ENCODE results near the gene KDM4C. TPM values are rescaled to one million over a fixed set of nuclear protein-coding genes. Genes with fewer than 3 reads are reported as not detected.

Gene KDM4C
- total RNA-seq, 4 donors from 2014 or later: 75.0 to 95.9 (median 88.9) TPM

DNA sequence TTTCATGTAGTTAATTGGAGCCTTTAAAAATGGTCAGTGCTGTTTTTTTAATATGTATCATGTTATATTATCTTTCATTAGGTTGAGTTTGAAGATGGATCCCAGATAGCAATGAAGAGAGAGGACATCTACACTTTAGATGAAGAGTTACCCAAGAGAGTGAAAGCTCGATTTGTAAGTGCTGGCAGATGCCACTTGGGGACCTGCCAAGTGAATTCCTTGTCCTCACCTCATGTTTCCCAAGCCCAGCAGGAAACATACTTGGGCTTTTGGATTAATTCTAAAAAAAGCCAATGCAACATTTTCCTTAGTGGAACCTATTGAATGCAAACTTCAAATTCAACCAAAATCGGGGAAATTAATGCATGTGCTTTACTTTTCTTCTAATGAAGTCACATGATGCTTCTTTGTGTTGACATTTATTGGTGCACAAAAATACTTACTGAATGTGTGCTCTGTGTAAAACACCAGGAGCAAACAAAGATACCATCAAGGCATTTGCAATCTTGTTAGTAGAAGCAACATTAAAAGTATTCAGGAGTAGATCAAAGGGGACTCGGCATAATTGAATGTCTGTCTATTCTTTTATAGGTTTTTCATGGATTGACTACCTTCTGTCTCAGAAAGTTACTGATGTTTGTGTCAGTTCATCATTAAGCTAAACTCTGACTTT is 412.1 kb downstream of the KDM4C start:
- H3K4me1 ChIP-seq: peaks cover 0 to 10% (median 3%) of the 10 kb centered on the region in 4 donors
- H3K27me3 ChIP-seq: no peaks in the 10 kb centered on the region
- 50 to 58% methylated on average over 3 of the region's 3 CpGs for WGBS, 2 donors (ENCODE audit: low coverage in 1 of 2)
- no peak overlapping the region for H3K27ac ChIP-seq
- intact Hi-C loops (cut with DNase I; ENCODE audit: low total_unique reads): no loop called here
- H3K9me3 ChIP-seq: no peaks in the 10 kb centered on the region
- no peak overlapping the region for H3K4me3 ChIP-seq
- DNase-seq: no peak
- H3K36me3 ChIP-seq: peaks cover 0 to 11% (median 0%) of the 10 kb centered on the region in 4 donors
- TF ChIP-seq POLR2A (IDR thresholded peaks at IDR 0.05) (no peak), EP300 (IDR thresholded peaks at IDR 0.05; ENCODE audit: low read depth) (no peak), POLR2AphosphoS5 (IDR thresholded peaks at IDR 0.05) (no peak)
- TF ChIP-seq, protein P1, sequence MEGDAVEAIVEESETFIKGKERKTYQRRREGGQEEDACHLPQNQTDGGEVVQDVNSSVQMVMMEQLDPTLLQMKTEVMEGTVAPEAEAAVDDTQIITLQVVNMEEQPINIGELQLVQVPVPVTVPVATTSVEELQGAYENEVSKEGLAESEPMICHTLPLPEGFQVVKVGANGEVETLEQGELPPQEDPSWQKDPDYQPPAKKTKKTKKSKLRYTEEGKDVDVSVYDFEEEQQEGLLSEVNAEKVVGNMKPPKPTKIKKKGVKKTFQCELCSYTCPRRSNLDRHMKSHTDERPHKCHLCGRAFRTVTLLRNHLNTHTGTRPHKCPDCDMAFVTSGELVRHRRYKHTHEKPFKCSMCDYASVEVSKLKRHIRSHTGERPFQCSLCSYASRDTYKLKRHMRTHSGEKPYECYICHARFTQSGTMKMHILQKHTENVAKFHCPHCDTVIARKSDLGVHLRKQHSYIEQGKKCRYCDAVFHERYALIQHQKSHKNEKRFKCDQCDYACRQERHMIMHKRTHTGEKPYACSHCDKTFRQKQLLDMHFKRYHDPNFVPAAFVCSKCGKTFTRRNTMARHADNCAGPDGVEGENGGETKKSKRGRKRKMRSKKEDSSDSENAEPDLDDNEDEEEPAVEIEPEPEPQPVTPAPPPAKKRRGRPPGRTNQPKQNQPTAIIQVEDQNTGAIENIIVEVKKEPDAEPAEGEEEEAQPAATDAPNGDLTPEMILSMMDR (IDR thresholded peaks at IDR 0.05): no peak
- in situ Hi-C loops (cut with MboI; ENCODE audit: low pct_ligation_motif_present in 1 of 4, low pct_unique_long_range_greater_than_20kb in 1 of 4, low sequenced_read_pairs in 3 of 4): no loop called here

DNA sequence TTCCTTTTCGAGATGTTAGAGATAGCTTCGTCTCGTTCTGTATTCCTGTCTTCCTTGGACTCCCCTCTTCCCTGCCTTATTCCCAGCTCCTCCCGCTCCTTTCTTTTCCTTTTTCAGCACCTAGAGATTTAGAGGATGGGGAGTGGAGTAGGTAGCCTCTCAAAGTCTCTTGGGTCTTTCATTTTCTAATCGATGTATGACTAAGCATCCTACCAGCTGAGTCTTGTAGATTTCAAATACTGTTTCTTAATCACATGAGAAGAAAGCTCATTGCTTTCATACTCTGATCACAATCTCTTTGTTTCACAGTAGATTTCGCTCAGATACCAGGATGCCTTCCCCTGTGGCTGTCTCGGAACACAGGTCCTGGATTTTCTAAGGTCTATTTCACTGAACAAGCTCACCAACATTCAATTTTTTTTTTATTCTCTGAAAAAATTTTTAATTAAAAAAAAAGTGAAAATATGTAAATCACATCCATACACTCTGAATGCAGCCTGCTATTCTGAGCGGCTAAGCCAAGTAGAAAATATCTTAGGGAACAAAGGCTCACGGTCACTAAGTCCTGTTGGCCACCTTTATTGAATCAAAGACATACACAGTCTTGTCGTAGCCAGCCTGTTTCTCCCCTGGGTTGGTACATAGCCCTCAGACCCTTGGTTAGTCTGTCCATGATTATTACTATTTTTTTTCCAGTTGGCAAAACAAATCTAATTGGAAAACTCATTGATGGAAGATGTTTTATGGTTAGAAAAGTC is 413.8 kb downstream of the KDM4C start:
- peaks cover 0 to 20% (median 0%) of the 10 kb centered on the region in 4 donors for H3K36me3 ChIP-seq
- 92% methylated on average over 9 to 10 of the region's 10 CpGs for WGBS, 2 donors (ENCODE audit: low coverage in 1 of 2)
- H3K9me3 ChIP-seq: no peaks in the 10 kb centered on the region
- no peak for DNase-seq
- H3K4me1 ChIP-seq: peaks cover 0 to 4% (median 2%) of the 10 kb centered on the region in 4 donors
- no peak overlapping the region for H3K4me3 ChIP-seq
- H3K27ac ChIP-seq: no peak overlapping the region
- H3K27me3 ChIP-seq: no peaks in the 10 kb centered on the region
- TF ChIP-seq, protein P1 (IDR thresholded peaks at IDR 0.05): no peak
- TF ChIP-seq POLR2A (IDR thresholded peaks at IDR 0.05): no peak
- TF ChIP-seq POLR2AphosphoS5 (IDR thresholded peaks at IDR 0.05): no peak
- TF ChIP-seq EP300 (IDR thresholded peaks at IDR 0.05; ENCODE audit: low read depth): no peak
- in situ Hi-C loops (cut with MboI; ENCODE audit: low pct_ligation_motif_present in 1 of 4, low pct_unique_long_range_greater_than_20kb in 1 of 4, low sequenced_read_pairs in 3 of 4): no loop called here
- intact Hi-C loops (cut with DNase I; ENCODE audit: low total_unique reads): no loop called here

DNA sequence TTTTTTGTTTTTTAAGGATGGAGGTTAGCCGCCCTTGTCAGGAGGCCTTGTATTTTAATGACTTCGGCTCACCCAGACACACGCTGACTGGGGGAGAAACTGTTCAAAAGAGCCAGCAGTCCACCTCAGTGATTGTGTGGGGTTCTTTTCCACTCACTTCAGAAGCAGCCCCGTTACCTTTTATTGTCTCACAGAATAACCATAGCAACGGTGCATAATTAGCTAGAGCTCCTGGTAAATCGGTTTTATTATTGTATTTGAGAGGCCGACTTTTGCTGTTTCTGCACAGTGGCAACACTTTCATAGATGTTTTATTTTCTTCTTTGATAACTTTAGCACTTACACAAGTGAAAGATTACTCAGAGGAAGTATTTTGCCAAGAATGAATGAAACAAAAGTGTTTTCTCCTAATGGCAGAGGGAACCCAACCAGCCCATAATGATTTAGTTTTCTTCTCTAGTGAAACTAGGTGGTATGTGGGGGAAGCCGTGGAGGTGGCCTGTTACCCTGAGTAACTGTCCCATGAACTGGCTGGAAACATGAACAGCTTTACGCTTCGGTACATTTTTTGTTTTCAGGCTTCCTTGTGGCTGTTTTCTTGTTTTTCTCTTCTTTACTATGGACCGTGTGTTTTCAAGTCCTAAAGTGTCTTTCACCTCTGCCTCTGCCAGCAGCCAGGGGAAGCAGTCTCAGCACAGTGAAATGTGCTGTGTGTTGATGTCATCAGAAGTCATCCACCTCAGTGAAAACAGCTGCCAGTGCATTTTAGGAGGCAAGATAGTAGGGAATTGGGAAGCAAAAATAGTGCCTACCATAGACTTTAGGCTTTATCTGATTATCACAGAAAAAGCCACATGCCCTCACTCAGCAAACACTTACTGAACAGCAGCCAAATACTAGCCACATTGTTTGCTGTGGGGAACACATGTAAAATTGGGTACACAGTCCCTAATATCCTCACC is 414.7 kb downstream of the KDM4C start:
- DNase-seq: no peak
- Histone ChIP-seq H3K4me3 (no peak overlapping the region), H3K27ac (no peak overlapping the region), H3K27me3 (no peaks in the 10 kb centered on the region), H3K4me1 (peaks cover 0 to 4% (median 2%) of the 10 kb centered on the region in 4 donors), H3K9me3 (no peaks in the 10 kb centered on the region), H3K36me3 (peaks cover 0 to 19% (median 0%) of the 10 kb centered on the region in 4 donors)
- WGBS, 2 donors (ENCODE audit: low coverage in 1 of 2): 89 to 100% methylated on average over 6 to 11 of the region's 11 CpGs
- intact Hi-C loops (cut with DNase I; ENCODE audit: low total_unique reads) (no loop called here), in situ Hi-C loops (cut with MboI; ENCODE audit: low pct_ligation_motif_present in 1 of 4, low pct_unique_long_range_greater_than_20kb in 1 of 4, low sequenced_read_pairs in 3 of 4) (no loop called here)
- TF ChIP-seq POLR2A (IDR thresholded peaks at IDR 0.05) (no peak), EP300 (IDR thresholded peaks at IDR 0.05; ENCODE audit: low read depth) (no peak), POLR2AphosphoS5 (IDR thresholded peaks at IDR 0.05) (no peak)
- TF ChIP-seq, protein P1 (IDR thresholded peaks at IDR 0.05): no peak
